ENCODE data around the gene CPSF3. TPM values are rescaled to one million over a fixed set of nuclear protein-coding genes. Genes with fewer than 3 reads are reported as not detected.

The CPSF3 gene
- total RNA-seq, 1 experiment from 2014 or later, result 95.5 TPM

DNA sequence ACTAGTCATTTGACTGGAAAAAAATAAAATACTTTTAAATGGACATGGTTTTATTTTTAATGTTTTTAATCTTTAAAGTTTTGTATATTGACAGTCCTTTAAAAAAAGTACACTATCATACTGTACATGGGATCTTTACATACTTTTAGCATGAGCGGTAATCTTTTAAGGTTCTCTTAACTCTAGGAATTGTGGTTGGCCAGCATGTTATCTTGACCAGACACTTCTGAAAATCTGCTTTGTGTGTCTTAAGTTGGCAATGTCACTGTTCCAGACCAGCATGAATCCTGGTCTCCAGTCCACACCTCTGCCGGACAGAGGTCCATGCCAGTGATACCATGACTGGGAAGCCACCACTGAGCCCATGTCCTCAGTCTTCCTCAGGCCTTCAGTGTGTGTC lies 17.8 kb upstream of the CPSF3 start:
- no peaks in the 10 kb centered on the region for H3K9me3 Mint-ChIP-seq
- H2BK5ac ChIP-seq (ENCODE audit: insufficient read length, low read length), result no peak overlapping the region
- H3K4ac ChIP-seq (ENCODE audit: low read depth, low read length), result no peak overlapping the region
- no peak overlapping the region for H4K91ac ChIP-seq (ENCODE audit: insufficient read length, low read depth, low read length)
- H3K9ac ChIP-seq (ENCODE audit: extremely low read depth, insufficient read length, low read length), result no peak overlapping the region
- no peak overlapping the region for H3K14ac ChIP-seq (ENCODE audit: insufficient read depth, low read length)
- no peak overlapping the region for H3K4me2 ChIP-seq (ENCODE audit: insufficient read depth, insufficient read length, low read length)
- H3K9me3 ChIP-seq (ENCODE audit: control insufficient read depth, low read depth, low read length), result no peaks in the 10 kb centered on the region
- H2BK120ac ChIP-seq (ENCODE audit: low read depth, low read length, poor library complexity, severe bottlenecking), result no peak overlapping the region
- no CpG with 5 or more reads among the region's 2 CpGs for WGBS (ENCODE audit: extremely low coverage, insufficient read length, low lambda C conversion rate)
- H2BK20ac ChIP-seq (ENCODE audit: low read depth, low read length, poor library complexity, severe bottlenecking), result no peak overlapping the region
- H3K27ac Mint-ChIP-seq, result no peak overlapping the region
- no peak overlapping the region for H3K27ac ChIP-seq (ENCODE audit: insufficient read length, low read depth, low read length)
- TF ChIP-seq CTCF (conservative IDR thresholded peaks at IDR 0.05), result no peak
- H3K56ac ChIP-seq (ENCODE audit: insufficient read length, low read depth, low read length), result no peak overlapping the region
- no peaks in the 10 kb centered on the region for H3K79me2 ChIP-seq (ENCODE audit: insufficient read depth, low read length)
- no peaks in the 10 kb centered on the region for H3K79me1 ChIP-seq (ENCODE audit: insufficient read depth, low read depth, low read length, poor library complexity, severe bottlenecking)
- no peak overlapping the region for H2BK12ac ChIP-seq (ENCODE audit: insufficient read length, low read depth, low read length)
- H2AK5ac ChIP-seq (ENCODE audit: insufficient read length, low read length), result no peak overlapping the region
- H4K5ac ChIP-seq (ENCODE audit: insufficient read length, low read depth, low read length), result no peak overlapping the region
- H4K20me1 ChIP-seq (ENCODE audit: control insufficient read depth, insufficient read depth, insufficient read length), result no peaks in the 10 kb centered on the region
- peaks cover 2 to 11% (median 2%) of the 10 kb centered on the region in 3 experiments; a peak in 3 of 7 replicates for H3K36me3 Mint-ChIP-seq (ENCODE audit: insufficient read depth in 1 of 3, low read depth in 3 of 3)
- H3K27me3 Mint-ChIP-seq (ENCODE audit: low read depth), result no peaks in the 10 kb centered on the region; the same call in 1 of the 2 replicates
- peaks cover under 1 to 4% of the 10 kb centered on the region in 2 experiments; a peak in 2 of 4 replicates for H3K4me1 Mint-ChIP-seq
- H3K27me3 ChIP-seq (ENCODE audit: insufficient read depth, low read length), result no peaks in the 10 kb centered on the region
- H3K18ac ChIP-seq (ENCODE audit: insufficient read length, low read depth, low read length), result no peak overlapping the region
- no peak overlapping the region for H2BK15ac ChIP-seq (ENCODE audit: low read depth, low read length)
- no peak for DNase-seq
- no peak overlapping the region for H3K4me3 Mint-ChIP-seq
- H4K8ac ChIP-seq (replicated peaks; ENCODE audit: insufficient read length, low read depth, low read length), result no peak overlapping the region
- no peak overlapping the region for H3T11ph ChIP-seq (ENCODE audit: low read length)
- no peak overlapping the region for H3K23ac ChIP-seq (ENCODE audit: insufficient read length, low read depth, low read length)
- H3K23me2 ChIP-seq (ENCODE audit: insufficient read length, low read depth, low read length, poor library complexity, severe bottlenecking), result no peaks in the 10 kb centered on the region
- H2AFZ ChIP-seq (ENCODE audit: low read length), result no peak overlapping the region
- H3K4me1 ChIP-seq (ENCODE audit: insufficient read depth, low read length), result no peaks in the 10 kb centered on the region; the same call in 1 of the 2 replicates
